ENCODE results near the gene CPE.

The CPE gene

GRCh38 chr4:165398570-165398969 is 19.8 kb downstream of the CPE start:
- Histone ChIP-seq H3K9ac (ENCODE audit: low read depth, low read length, poor library complexity, severe bottlenecking) (no peak overlapping the region), H3K4me1 (ENCODE audit: insufficient read depth, low read length, poor library complexity, severe bottlenecking) (no peaks in the 10 kb centered on the region), H3K9me2 (replicated peaks; ENCODE audit: low read depth, low read length) (no peaks in the 10 kb centered on the region), H2AFZ (ENCODE audit: low read length) (no peak overlapping the region), H3K4me3 (ENCODE audit: low read length, poor library complexity, severe bottlenecking) (no peak overlapping the region), H4K20me1 (ENCODE audit: insufficient read depth, low read length, poor library complexity, severe bottlenecking) (no peaks in the 10 kb centered on the region), H3K9me3 (ENCODE audit: insufficient read depth, low read depth, low read length) (no peaks in the 10 kb centered on the region), H3K27me3 (ENCODE audit: insufficient read depth, low read length, poor library complexity, severe bottlenecking) (no peaks in the 10 kb centered on the region), H3F3A (ENCODE audit: low read depth) (no peaks in the 10 kb centered on the region), H3K4me2 (ENCODE audit: low read depth, low read length, poor library complexity, severe bottlenecking) (no peak overlapping the region), H3K36me3 (ENCODE audit: insufficient read depth, low read length) (no peaks in the 10 kb centered on the region), H3K79me2 (ENCODE audit: insufficient read depth, low read length) (no peaks in the 10 kb centered on the region)
- TF ChIP-seq CTCF (conservative IDR thresholded peaks at IDR 0.05; ENCODE audit: low read length) (no peak), EZH2phosphoT487 (IDR thresholded peaks at IDR 0.05; ENCODE audit: borderline replicate concordance) (no peak)

- no peaks in the 10 kb centered on the region for H3K4me1 ChIP-seq (ENCODE audit: insufficient read depth, low read length, poor library complexity, severe bottlenecking)
- no peak overlapping the region for H3K4me3 ChIP-seq (ENCODE audit: low read length, poor library complexity, severe bottlenecking)
- H3K9ac ChIP-seq (ENCODE audit: low read depth, low read length, poor library complexity, severe bottlenecking) = no peak overlapping the region
- no peaks in the 10 kb centered on the region for H3F3A ChIP-seq (ENCODE audit: low read depth)
- no peaks in the 10 kb centered on the region for H3K9me2 ChIP-seq (replicated peaks; ENCODE audit: low read depth, low read length)
- no peaks in the 10 kb centered on the region for H3K36me3 ChIP-seq (ENCODE audit: insufficient read depth, low read length)
- H3K4me2 ChIP-seq (ENCODE audit: low read depth, low read length, poor library complexity, severe bottlenecking) = no peak overlapping the region
- TF ChIP-seq EZH2phosphoT487 (IDR thresholded peaks at IDR 0.05; ENCODE audit: borderline replicate concordance) (no peak), CTCF (conservative IDR thresholded peaks at IDR 0.05; ENCODE audit: low read length) (no peak)
- no peaks in the 10 kb centered on the region for H3K79me2 ChIP-seq (ENCODE audit: insufficient read depth, low read length)
- H3K27me3 ChIP-seq (ENCODE audit: insufficient read depth, low read length, poor library complexity, severe bottlenecking) = no peaks in the 10 kb centered on the region
- H2AFZ ChIP-seq (ENCODE audit: low read length) = no peak overlapping the region
- no peaks in the 10 kb centered on the region for H4K20me1 ChIP-seq (ENCODE audit: insufficient read depth, low read length, poor library complexity, severe bottlenecking)
- no peaks in the 10 kb centered on the region for H3K9me3 ChIP-seq (ENCODE audit: insufficient read depth, low read depth, low read length)
These were observed 23.6 kb downstream of the CPE start for GRCh38 chr4:165402375-165402774.

GRCh38 chr4:165403048-165403447 is 24.2 kb downstream of the CPE start:
- no peak overlapping the region for H3K4me2 ChIP-seq (ENCODE audit: low read depth, low read length, poor library complexity, severe bottlenecking)
- H3K4me3 ChIP-seq (ENCODE audit: low read length, poor library complexity, severe bottlenecking) = no peak overlapping the region
- no peaks in the 10 kb centered on the region for H3F3A ChIP-seq (ENCODE audit: low read depth)
- no peak overlapping the region for H2AFZ ChIP-seq (ENCODE audit: low read length)
- no peaks in the 10 kb centered on the region for H3K27me3 ChIP-seq (ENCODE audit: insufficient read depth, low read length, poor library complexity, severe bottlenecking)
- H3K79me2 ChIP-seq (ENCODE audit: insufficient read depth, low read length) = no peaks in the 10 kb centered on the region
- H3K4me1 ChIP-seq (ENCODE audit: insufficient read depth, low read length, poor library complexity, severe bottlenecking) = no peaks in the 10 kb centered on the region
- H4K20me1 ChIP-seq (ENCODE audit: insufficient read depth, low read length, poor library complexity, severe bottlenecking) = no peaks in the 10 kb centered on the region
- H3K36me3 ChIP-seq (ENCODE audit: insufficient read depth, low read length) = no peaks in the 10 kb centered on the region
- H3K9ac ChIP-seq (ENCODE audit: low read depth, low read length, poor library complexity, severe bottlenecking) = no peak overlapping the region
- no peaks in the 10 kb centered on the region for H3K9me2 ChIP-seq (replicated peaks; ENCODE audit: low read depth, low read length)
- TF ChIP-seq CTCF (conservative IDR thresholded peaks at IDR 0.05; ENCODE audit: low read length) (no peak), EZH2phosphoT487 (IDR thresholded peaks at IDR 0.05; ENCODE audit: borderline replicate concordance) (no peak)
- H3K9me3 ChIP-seq (ENCODE audit: insufficient read depth, low read depth, low read length) = no peaks in the 10 kb centered on the region

Data from Loucy (cell line).